Measurements from ENCODE around the gene OR10AD1.
"Not testable (repeated sequence)": the region's sequence is repeated elsewhere in the genome, so short reads cannot be mapped to it uniquely, and the experiment has no call there.

OR10AD1 gene

GRCh38 chr12:48203192-48203591, at the start of gene OR10AD1:
TSS of gene OR10AD1 (minus strand) at chr12:48203292. CDS start at chr12:48203292, 0 bp downstream.
- DNase-seq (ENCODE audit: low read depth): no peak

DNA sequence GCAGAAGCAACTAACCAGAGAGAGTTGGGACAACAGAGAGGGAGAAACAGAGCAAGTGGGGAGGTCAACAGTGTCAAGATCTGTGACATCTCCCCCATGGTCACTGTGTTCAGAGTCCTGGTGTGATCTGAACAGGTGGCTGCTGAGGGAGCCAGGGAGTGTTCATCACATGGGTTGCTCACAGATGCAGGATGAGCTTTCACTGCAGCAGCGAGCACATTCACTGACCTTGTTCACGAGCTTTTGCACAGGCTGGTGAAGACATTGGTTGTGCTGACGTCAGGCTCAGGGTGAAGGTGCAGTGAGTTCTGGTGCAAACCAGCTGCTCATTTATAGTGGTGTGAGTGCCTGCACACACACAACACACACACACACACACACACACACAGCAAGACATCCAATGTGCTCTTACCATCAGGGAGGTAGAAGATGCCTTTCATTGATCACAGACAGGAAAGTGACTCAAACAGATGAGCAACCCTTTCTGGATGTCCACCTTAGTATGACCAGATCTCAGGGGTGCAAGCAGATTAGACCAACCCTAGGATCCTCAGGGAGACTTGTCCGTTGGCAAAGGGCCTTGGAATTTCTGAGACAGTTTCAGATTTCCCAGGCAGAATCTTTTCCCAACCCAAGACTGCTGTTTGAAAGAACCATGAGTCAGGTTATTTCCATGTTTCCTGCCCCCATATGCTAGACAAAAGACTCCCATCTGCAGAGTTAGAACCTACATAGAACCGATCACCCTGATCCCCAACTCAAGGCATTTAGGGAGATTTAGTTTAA, 44.3 kb upstream of the OR10AD1 start:
- DNase-seq (ENCODE audit: low read depth): no peak

DNA sequence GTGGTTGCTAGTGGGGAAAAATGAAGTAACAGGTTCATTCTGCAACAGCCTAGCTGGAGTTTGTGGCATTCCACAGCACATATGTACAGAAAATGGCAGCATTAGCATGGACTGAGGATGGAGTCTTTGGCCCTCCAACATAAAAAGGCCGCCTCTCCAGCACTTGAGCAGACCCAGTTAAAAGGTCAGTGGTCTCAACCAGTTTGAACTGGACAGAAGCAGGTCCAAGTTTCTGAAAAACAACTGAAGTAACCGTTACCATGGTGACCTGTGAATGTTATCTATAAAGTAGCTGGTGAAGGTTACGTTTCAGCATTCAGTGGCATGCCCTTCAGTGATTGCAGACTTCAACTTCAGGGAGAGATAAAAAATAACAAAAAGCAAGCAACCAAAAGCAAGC, 34.1 kb upstream of the OR10AD1 start:
- no peak for DNase-seq (ENCODE audit: low read depth)

DNA sequence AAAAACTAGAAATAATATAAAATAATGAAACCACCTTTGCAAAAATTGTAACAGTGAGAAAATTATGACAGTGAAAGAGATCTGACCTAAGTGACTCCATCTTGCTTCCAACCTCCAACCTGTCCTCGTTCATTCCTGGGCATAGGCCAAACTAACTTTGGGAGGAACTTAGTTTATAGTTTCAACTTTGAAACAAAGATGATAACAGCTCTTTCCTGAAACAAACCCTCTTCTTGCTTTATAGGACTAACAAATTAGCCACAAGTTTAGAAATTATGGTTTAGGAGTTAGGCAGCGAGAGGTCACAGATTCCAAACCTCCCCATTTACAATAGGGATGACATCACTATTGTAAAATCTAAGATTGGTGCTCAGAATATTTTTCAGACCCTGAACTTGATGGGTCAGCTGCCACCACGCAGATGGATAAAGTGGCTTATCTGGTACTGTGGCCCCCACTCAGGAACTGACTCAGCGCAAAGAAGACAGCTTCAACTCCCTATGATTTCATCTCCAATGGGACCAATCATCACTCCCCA, 32.8 kb upstream of the OR10AD1 start:
- DNase-seq (ENCODE audit: low read depth): no peak

DNA sequence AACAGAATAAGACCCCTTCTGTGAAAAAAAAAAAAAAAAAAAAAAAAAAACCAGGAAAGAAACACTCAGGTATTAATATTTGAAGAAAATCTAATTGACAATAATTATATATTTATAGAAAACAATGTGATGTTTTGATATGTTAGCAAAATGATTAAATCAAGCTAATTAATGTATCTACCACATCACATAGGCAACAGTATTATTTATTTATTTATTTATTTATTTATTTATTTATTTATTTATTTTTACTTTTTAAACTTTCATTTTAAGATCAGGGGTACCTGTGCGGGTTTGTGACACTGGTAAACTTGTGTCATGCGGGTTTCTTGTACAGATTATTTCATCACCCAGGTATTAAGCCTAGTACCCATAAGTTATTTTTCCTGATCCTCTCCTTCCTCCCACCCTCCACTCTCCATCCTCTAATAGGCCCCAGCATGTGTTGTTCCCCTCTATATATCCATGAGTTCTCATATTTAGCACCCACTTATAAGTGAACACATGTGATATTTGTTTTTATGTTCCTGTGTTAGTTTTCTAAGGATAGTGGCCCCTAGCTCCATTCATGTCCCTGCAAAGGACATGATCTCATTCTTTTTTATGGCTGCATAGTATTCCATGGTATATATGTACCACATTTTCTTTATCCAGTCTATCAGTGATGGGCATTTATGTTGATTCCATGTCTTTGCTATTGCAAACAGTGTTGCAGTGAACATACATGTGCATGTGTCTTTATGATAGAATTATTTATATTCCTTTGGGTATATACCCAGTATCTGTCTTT, 28.3 kb upstream of the OR10AD1 start:
- DNase-seq (ENCODE audit: low read depth): not testable (repeated sequence)

DNA sequence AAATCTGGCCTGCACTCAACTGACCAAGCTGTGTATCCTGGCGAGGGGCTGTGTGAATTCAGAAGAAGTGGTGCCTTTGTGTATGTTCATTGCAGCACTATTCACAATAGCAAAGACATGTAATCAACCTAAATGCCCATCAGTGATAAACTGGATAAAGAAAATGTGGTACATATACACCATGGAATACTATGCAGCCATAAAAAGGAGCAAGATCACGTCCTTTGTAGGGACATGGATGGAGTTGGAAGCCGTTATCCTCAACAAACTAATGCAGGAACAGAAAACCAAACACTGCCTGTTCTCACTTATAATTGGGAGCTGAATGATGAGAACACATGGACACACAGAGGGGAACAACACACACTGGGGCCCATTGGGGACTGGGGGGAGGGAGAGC, 21.4 kb upstream of the OR10AD1 start:
- not testable (repeated sequence) for DNase-seq (ENCODE audit: low read depth)

DNA sequence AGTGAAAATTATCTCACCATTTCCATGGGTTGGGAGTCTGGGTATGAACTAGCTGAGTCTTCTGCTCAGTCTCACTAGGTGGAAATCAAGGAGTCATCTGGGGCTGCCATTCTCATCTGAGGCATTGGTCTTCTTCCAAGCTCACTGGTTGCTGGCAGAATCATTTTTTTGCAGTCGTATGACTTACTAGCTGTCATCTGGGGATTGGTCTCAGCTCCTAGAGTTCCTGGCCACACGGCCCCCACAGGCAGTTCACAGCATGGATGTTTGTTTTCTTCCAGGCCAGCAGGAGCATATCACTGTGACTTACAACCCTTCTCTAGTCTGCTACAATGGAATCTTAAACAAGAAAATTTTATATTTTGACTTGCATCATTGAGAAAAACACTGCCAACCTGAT, 18.6 kb upstream of the OR10AD1 start:
- no peak for DNase-seq (ENCODE audit: low read depth)

DNA sequence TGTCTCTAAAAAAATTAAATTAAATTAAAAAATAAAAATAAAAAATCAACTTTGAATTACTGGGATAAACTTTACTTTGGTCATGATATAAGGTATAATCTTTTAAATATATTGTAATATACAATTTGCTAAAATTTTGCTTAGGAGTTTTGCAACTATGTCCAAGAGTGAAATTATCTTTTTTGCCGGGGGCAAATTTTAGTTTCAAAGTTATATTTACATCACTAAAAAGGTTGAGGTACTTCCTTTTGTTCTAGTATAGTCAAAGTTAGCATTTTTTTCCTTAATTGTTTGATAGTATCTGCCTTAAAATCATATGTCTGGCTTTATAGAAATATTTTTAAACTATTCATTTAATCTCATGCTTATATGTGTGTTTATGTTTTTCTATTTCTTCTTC, 17.6 kb upstream of the OR10AD1 start:
- no peak for DNase-seq (ENCODE audit: low read depth)

DNA sequence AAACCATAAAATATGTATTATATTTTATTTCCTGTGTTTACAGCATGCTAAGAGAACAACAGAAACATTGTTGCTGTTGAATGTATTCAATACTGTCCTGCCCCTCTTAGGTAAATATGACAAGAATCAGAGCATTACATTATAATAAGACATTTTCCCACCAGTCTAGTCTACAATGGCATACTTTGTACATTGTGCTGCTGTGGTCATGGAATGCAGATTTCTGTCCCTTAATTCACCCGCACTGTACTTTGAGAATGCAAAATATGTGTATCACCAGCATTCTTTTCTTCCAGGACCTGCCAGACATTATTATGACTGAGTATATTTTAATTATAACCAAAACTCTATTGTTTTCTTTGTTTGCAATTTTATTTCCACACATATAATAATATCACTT, 16.5 kb upstream of the OR10AD1 start:
- DNase-seq (ENCODE audit: low read depth): no peak

GRCh38 chr12:48216785-48217184, 13.7 kb upstream of the OR10AD1 start:
- DNase-seq (ENCODE audit: low read depth): no peak

DNA sequence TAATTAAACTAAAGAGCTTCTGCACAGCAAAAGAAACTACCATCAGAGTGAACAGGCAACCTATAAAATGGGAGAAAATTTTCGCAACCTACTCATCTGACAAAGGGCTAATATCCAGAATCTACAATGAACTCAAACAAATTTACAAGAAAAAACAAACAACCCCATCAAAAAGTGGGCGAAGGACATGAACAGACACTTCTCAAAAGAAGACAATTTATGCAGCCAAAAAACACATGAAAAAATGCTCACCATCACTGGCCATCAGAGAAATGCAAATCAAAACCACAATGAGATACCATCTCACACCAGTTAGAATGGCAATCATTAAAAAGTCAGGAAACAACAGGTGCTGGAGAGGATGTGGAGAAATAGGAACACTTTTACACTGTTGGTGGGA, 6.4 kb upstream of the OR10AD1 start:
- not testable (repeated sequence) for DNase-seq (ENCODE audit: low read depth)

DNA sequence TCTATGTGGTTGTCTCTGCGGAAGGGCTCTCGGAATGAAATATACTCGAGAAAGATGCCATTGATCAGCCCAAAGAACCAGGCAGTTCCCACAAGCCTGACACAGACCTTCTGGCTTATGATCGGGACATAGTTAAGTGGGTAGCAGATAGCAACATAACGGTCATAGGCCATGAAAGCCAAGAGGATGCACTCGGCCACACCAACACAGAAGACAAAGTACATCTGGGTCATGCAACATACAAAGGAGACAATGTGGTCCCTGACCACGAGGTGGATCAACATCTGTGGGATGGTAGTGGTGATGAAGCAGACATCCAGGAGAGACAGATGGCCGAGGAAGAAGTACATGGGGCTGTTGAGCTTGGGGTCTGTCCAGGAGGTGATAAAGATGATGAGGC, 326 bp downstream of the OR10AD1 start:
- no peak for DNase-seq (ENCODE audit: low read depth)

DNA sequence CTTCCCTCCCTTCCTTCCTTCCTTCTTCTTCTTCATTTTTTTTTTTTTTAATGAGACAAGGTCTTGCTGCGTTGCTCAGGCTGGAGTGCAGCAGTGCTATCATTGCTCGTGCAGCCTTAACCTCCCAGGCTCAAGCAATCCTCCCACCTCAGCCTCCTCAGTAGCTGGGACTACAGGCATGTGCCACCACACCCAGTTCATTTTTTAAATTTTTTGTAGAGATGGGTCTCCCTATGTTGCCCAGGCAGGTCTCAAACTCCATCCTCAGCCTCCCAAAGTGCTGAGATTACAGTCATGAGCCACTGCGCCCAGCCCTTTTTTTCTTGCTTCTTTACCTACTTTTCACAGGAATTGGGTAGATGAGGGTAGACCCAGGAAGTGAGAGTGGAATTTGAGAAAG, 1.6 kb downstream of the OR10AD1 start:
- DNase-seq (ENCODE audit: low read depth): no peak

DNA sequence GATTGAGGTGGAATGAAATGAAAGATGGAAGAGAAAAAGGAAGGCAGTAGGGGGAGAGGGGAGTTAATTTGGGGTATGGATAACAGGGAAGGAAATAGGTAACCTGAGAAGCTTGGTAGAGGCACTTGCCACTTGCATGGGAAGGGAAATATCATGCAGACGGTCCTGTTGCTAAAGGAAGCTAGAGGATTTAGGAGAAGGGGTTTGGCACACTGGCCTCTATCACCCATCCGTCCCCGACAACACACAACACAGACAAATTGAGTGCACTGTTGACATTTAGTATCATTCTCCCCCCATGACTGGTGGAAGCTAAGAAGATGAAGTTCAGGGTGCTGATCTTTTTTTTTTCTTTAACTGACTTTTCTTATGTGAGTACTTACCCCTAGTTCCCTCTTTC, 2.0 kb downstream of the OR10AD1 start:
- DNase-seq (ENCODE audit: low read depth): no peak

DNA sequence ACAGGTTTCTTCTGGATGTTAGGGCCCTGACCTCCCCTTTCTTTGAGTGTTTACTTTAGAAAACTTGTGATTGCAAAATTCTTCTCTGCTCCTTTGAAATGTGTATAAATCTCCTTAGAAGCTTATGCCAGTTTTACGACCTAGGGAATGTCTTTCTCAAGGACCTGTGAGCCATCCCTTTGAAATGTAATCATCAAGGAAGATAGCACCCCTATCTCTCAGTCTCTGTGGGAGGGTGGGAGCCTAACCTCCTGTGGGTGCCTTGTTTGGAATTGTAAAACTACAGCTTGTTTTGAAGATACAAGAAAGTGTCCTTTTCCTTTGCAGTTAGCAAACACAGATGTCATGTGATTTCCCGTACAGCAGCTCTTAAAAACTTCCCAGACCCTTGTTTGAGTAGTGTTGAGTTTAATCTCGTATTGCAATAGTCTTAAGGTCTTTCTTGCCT, 3.3 kb downstream of the OR10AD1 start:
- DNase-seq (ENCODE audit: low read depth): no peak

- no peak for DNase-seq (ENCODE audit: low read depth)
These were observed 4.1 kb downstream of the OR10AD1 start for GRCh38 chr12:48198985-48199384.

DNA sequence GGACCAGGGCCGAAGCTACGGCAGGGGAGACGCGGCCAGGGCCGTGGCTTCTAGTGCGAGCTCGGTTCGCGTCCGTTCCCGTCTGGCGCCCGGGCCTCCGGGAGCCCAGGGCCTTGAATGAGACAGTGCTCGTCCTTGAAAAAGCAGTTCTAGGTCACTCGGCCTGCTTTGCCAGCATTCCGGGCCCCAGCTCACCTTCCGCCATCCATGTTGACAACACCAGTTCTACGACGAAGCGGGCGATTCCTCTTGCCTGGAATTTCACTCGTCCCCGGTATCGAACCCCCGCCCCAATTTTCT, 4.5 kb downstream of the OR10AD1 start:
- no peak for DNase-seq (ENCODE audit: low read depth)

- DNase-seq (ENCODE audit: low read depth): no peak
These were observed 5.0 kb downstream of the OR10AD1 start for GRCh38 chr12:48197971-48198671.

DNA sequence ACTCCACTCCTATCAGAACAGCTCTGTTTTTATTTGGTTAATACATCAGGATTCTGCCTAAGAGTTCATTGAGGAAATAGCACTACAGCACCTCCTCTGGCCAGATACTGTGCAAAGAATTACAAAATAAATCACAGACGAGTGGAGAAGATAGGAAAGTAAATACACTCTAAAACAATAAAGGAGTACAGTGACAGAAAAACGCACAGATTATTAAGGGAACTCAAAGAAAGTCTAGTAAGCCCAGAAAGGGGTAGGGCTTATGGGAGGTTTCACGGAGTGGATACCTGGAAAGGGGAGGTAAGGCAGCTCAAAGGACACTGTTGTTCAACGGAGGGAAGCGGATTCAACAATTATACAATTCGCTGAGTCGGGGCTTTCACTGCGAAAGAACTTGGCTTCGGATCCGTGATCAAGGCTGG, 5.5 kb downstream of the OR10AD1 start:
- DNase-seq (ENCODE audit: low read depth): no peak

DNA sequence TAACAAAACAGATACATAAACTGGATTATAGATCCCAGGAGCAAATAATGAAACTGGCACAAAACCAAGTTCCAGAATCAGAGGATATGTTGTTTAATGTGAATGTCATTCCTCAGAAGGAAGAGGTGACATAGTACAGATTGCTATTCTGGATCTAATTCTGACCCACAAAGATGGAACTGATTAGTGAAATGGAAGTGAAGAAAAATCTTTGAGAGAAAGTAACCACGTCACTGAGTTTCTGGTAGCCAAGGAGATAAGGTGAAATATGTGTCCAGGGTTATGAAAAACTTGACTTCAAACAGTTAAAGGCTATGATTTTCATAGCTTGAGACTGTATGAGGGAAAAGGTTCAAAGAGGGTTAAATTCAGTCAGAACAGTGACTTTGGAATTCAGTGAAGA, 8.3 kb downstream of the OR10AD1 start:
- DNase-seq (ENCODE audit: low read depth): no peak

- DNase-seq (ENCODE audit: low read depth): no peak
These were observed 9.5 kb downstream of the OR10AD1 start for GRCh38 chr12:48193623-48194022.

DNA sequence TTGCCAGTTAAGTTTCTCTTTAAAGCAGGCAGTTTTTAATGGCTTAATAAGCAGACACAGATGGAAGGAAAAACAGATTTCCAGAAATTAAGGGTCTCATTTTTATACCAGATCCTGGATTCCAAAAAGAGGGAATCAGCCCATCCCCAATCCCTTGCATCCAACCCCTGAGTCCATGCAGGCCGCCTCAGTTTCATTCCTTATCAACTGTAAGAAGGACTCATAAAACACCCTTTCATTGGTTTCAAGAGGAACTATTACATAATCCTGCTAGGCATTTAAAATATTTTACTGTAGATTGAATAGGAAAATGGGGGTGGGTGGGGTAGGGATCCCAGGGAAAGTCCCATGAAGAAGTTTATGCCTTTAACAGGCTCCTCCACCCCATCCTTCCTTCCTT, 10.2 kb downstream of the OR10AD1 start:
- DNase-seq (ENCODE audit: low read depth): no peak

GRCh38 chr12:48191096-48191495, 12.0 kb downstream of the OR10AD1 start:
- DNase-seq (ENCODE audit: low read depth): no peak

Measured in HS-5 (cell line).